Measurements from ENCODE around the gene REELD1.

The REELD1 gene

GRCh38 chr4:146222313-146222712 is 8.0 kb downstream of the REELD1 start:
- FAIRE-seq (no peak), DNase-seq (ENCODE audit: insufficient read length, low spot score) (no peak)
- no peak for TF ChIP-seq CTCF (IDR thresholded peaks at IDR 0.05; ENCODE audit: insufficient read depth, missing control alignments)

GRCh38 chr4:146224326-146224966 is 10.1 kb downstream of the REELD1 start:
- TF ChIP-seq CTCF (IDR thresholded peaks at IDR 0.05; ENCODE audit: insufficient read depth, missing control alignments), result no peak
- DNase-seq (ENCODE audit: insufficient read length, low spot score) (no peak), FAIRE-seq (no peak)

GRCh38 chr4:146229406-146229805 is 15.1 kb downstream of the REELD1 start:
- no peak for FAIRE-seq
- no peak for DNase-seq (ENCODE audit: insufficient read length, low spot score)
- TF ChIP-seq CTCF (IDR thresholded peaks at IDR 0.05; ENCODE audit: insufficient read depth, missing control alignments), result no peak

- DNase-seq (ENCODE audit: insufficient read length, low spot score), result no peak
- TF ChIP-seq CTCF (IDR thresholded peaks at IDR 0.05; ENCODE audit: insufficient read depth, missing control alignments), result no peak
- no peak for FAIRE-seq
Measured at GRCh38 chr4:146232131-146232722, 17.9 kb downstream of the REELD1 start.

GRCh38 chr4:146235654-146236177 is 21.4 kb downstream of the REELD1 start:
- TF ChIP-seq CTCF (IDR thresholded peaks at IDR 0.05; ENCODE audit: insufficient read depth, missing control alignments), result no peak
- DNase-seq (ENCODE audit: insufficient read length, low spot score), result no peak

GRCh38 chr4:146236216-146236615 is 21.9 kb downstream of the REELD1 start:
- FAIRE-seq (no peak), DNase-seq (ENCODE audit: insufficient read length, low spot score) (no peak)
- TF ChIP-seq CTCF (IDR thresholded peaks at IDR 0.05; ENCODE audit: insufficient read depth, missing control alignments), result no peak

More at GRCh38 chr4:146235654-146236177, 21.4 kb downstream of the REELD1 start:
- no peak for FAIRE-seq

GRCh38 chr4:146237092-146237491 is 22.8 kb downstream of the REELD1 start:
- FAIRE-seq, result no peak
- no peak for TF ChIP-seq CTCF (IDR thresholded peaks at IDR 0.05; ENCODE audit: insufficient read depth, missing control alignments)
- DNase-seq (ENCODE audit: insufficient read length, low spot score), result no peak
